Measurements from ENCODE around the gene OBP2A.
"Not testable (repeated sequence)": the region's sequence is repeated elsewhere in the genome, so short reads cannot be mapped to it uniquely, and the experiment has no call there.

OBP2A gene

GRCh38 chr9:135512241-135512603 lies 33.7 kb upstream of the OBP2A start:
- DNase-seq (ENCODE audit: low read depth) = no peak

DNA sequence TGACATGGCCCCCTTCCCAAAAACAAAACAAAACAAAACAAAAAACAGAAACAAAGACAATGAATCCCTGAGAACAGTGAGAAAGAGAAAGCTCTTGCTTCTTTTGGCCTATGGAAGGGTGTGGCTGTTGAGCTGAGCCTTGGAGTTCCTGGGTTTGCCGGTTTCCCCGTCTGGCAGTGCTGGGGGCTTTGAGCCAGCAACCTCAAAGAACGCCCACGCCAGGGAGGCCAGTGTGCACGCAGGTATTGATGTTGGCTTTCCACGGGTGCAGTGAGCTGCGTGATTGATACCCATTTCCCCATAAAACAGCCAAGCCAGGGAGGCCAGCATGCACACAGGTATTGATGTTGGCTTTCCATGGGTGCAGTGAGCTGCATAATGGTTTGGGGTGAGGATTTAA lies 33.0 kb upstream of the OBP2A start:
- DNase-seq (ENCODE audit: low read depth) = no peak

- no peak for DNase-seq (ENCODE audit: low read depth)
Measured at GRCh38 chr9:135513351-135513846, 32.5 kb upstream of the OBP2A start.

GRCh38 chr9:135513906-135514305 lies 32.0 kb upstream of the OBP2A start:
- DNase-seq (ENCODE audit: low read depth) = not testable (repeated sequence)

DNA sequence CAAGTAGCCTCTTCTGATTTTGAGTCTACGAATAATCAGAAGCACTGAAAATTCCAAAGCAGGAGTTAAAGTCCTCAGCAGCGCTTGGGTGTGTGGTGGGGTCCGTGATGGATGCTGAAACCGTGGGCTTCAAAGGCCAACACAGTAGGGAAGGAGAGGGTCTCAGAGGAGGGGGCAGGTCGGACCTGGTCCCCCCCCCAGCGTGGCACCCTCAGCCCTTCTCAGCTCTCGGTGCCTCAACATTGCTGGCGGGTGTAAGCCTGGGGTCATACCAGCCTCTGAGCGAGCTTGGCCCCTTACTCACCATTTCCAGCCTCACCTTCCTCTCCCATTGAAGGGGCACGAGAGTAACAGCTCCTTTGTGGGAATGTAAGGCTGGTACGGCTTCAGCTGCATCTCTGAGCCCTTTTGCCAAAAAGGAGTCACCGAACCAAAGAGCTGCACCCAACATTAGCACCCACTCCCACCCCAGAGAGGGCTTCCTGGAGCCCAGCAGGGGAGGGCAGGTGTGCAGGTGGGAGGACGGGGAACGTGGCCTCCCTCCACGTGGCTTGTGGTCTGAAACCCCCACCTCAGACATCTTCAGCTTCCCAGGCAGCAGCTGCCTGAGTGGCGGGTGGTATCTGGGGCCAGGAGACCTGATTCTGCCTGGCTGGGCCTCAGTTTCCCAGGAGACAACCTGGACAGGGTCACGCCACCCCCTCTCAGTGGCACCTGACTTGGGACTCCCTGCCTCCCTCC lies 31.4 kb upstream of the OBP2A start:
- DNase-seq (ENCODE audit: low read depth) = no peak

GRCh38 chr9:135515083-135515951 lies 30.6 kb upstream of the OBP2A start:
- no peak for DNase-seq (ENCODE audit: low read depth)

DNA sequence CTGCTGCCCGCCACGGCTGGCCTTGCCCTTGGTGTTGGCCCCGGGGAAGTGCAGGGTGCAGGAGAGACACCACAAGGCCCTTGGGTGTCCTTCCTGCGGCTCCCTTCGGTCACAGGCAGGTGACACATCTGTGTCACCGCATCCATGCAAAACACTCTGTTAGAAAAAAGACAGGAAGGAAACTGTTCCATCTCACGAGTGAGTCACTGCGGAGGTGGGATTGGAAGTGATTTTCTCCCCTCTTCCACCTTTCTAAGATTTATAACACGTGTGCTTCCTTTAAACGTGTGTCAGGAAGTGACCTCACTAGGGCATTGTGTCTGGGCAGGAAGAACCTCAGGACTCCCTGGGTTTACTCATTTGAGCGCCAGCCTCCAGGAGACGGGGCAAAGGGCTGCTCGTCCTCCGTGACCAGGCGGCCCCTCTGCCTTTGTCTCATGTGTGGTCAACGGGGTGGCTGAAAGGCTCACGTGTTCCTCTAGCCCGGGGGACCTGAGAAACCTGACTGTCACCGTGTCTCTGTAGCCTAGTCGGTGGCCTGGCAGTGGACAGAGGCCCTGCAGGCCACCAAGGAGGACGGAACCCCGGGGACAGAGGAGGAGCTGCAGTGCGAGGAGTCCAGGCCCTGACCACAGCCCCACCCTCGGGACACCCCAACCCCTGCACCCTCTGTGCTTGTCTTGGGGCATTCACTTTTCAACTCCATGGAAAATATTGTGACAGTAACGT lies 29.6 kb upstream of the OBP2A start:
- no peak for DNase-seq (ENCODE audit: low read depth)

DNA sequence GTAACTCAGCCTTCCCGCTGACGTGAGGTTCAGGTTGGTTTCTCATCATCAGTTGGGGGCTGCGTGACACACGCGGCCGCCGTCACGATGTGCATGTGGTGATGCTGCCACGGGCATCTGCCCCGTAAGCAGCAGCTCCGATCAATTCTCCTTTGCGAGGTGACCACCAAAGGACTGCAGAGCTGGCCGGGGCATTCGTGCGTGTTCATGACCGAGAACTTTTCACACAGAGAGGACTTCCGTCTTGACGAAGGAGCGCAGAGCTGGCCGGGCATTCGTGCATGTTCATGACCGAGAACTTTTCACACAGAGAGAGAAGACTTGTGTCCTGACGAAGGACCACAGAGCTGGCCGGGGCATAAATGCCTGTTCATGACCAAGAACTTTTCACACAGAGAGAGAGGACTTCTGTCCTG lies 28.5 kb upstream of the OBP2A start:
- DNase-seq (ENCODE audit: low read depth) = no peak

DNA sequence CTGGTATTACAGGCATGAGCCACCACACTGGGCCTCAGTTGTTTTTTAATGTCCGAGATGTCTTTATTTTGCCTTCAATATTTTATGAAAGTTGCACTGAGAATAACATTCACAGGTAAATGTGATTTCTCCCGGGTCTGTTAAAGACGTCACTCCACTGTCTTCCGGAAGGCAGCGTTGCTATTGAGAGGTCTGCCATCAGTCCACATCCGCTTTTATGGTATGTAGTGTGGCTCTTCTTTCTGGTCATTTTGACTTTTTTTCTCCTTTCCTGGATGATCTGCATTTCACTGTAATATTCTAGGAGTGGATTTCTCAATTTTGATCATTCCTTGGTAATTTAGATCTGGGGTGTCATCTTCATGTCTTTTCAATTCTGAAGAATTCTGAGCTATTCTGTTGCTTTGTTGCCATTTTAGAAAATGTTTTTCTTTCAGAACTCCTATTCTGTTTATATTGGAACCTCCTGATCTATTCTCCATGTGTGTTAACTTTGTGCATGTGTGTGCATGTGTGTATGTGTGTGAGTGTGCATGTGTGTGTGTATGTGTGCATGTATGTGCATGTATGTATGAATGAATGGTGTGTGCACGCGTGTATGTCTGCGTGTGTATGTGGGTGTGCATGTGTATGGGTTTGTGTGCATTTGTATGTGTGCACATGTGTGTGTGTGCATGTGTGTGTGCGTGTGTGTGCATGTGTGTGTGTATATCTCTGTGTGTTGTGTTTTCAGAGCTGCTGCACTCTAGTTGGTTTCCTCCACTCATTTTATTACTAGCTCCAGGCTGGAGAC lies 26.6 kb upstream of the OBP2A start:
- DNase-seq (ENCODE audit: low read depth) = no peak

DNA sequence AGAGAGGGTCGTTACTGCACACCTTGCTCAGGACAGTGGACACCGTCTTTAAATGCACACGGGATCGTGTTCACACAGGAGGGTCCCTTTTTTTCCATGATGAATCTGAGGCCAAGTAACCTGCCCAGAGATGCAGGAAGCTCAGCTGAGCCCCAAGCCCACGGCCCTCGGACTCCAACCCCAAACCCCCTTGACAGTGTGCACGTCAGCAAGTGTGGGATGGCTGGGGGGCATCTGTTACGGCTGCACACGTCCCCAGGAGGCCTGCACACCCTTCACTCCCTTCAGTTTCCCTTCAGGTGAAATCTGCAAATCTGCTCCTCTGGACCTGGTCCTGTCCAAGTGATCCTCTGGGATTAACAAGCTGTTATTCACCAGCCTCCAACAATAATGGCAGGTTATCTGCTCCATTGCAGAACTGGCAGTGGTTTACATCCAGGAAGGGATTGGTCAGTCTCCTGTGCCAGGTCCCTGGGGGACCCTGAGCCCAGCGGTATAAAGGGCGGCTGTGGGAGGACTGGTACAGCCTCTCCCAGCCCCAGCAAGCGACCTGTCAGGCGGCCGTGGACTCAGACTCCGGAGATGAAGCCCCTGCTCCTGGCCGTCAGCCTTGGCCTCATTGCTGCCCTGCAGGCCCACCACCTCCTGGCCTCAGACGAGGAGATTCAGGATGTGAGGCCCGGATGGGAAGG lies 24.9 kb upstream of the OBP2A start, which contains the start of gene LCN1:
Gene LCN1, plus strand, starts transcription at position 525 of the 692 bp plus-strand sequence. Its CDS starts 58 bp downstream, at position 583.
- no peak for DNase-seq (ENCODE audit: low read depth)

- DNase-seq (ENCODE audit: low read depth) = no peak
Measured at GRCh38 chr9:135521608-135522095, 24.3 kb upstream of the OBP2A start.

GRCh38 chr9:135522137-135522877 lies 23.6 kb upstream of the OBP2A start:
- DNase-seq (ENCODE audit: low read depth) = no peak

- no peak for DNase-seq (ENCODE audit: low read depth)
Measured at GRCh38 chr9:135522931-135523330, 23.0 kb upstream of the OBP2A start.

DNA sequence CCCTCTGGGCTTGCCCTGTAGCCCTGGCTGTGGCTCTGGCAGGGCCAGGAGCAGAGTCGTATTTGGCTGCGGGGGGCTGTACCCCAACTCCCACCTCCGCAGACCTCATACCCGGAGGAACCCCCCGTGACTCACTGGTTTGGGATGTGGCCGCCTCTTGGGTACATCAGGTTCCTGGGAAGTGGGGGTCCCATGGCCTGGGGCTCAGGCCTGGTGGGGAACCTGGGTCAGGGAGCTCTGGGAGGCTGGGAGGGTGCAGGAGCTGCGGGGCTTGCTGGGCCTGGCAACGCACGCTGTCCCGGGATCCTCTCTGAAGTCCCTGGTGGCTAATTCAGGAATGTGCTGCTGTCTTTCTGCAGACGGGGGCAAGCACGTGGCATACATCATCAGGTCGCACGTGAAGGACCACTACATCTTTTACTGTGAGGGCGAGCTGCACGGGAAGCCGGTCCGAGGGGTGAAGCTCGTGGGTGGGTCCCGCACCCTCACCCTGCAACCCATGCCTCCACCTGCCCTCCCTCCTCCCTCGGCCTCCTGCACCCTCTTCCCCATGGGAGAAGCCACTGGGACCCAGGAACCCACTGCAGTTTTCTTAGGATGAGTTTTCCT lies 22.3 kb upstream of the OBP2A start:
- DNase-seq (ENCODE audit: low read depth) = no peak

GRCh38 chr9:135524130-135524861 lies 21.6 kb upstream of the OBP2A start:
- DNase-seq (ENCODE audit: low read depth) = no peak

DNA sequence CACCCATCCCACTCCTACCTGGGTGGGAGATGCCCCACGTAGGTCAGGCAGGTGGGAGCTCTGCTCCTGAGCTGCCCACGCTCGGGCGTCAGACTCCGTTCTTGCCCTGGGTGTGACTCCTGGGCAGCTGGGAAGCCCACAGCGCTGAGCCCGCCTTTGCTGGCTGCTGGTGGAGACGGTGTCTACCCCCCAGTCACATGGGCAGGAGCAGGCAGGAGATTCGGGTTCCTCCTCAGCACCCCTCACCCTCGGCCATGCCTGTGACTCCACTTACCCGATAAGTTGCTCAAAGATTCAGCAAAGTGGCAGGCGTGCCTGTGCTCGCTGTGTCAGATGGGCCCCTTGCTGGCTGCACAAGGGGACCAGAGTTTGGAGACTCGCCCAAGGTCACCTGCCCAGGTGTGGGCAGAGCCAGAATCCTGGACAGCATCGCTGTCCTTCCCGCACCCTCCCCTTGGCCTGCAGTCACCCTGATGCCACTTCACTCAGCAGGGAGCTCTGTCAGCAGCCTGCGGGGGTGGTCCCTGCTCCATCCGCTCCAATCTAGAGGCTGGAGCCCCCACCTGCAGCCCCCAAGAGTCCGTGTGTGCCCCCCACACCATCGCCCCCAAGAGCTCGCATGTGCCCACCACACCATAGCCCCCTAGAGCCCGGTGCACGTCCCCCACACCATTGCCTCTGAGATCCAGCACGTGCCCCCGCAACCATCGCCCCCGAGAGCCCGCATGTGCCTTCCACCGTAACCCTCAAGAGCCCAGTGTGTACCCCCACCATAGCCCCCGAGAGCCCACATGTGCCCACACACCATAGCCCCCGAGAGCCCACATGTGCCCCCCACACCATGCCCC lies 20.5 kb upstream of the OBP2A start:
- no peak for DNase-seq (ENCODE audit: low read depth)

GRCh38 chr9:135526089-135526729 lies 19.7 kb upstream of the OBP2A start:
- DNase-seq (ENCODE audit: low read depth) = no peak
